ENCODE measurements around the gene CELF4.

CELF4 gene

GRCh38 chr18:37586656-37587225, 21.1 kb upstream of the CELF4 start:
- H3K9me3 ChIP-seq (ENCODE audit: control insufficient read depth, low read depth, low read length): peaks cover 3% of the 10 kb centered on the region
- H3K27ac ChIP-seq (ENCODE audit: low read length): no peak overlapping the region
- H3K4me3 ChIP-seq (ENCODE audit: low read length): no peak overlapping the region
- no peaks in the 10 kb centered on the region for H3K27me3 ChIP-seq (ENCODE audit: control insufficient read depth, insufficient read depth, low read length)
- peaks cover 13% of the 10 kb centered on the region for H3K4me1 ChIP-seq (ENCODE audit: control insufficient read depth, low read depth, low read length)
- H3K36me3 ChIP-seq (ENCODE audit: control insufficient read depth, low read depth, low read length): no peaks in the 10 kb centered on the region
- no peak overlapping the region for H3K9ac ChIP-seq (ENCODE audit: low read length)

GRCh38 chr18:37584952-37585695, 19.5 kb upstream of the CELF4 start:
- no peak overlapping the region for H3K9ac ChIP-seq (ENCODE audit: low read length)
- no peaks in the 10 kb centered on the region for H3K36me3 ChIP-seq (ENCODE audit: control insufficient read depth, low read depth, low read length)
- no peaks in the 10 kb centered on the region for H3K9me3 ChIP-seq (ENCODE audit: control insufficient read depth, low read depth, low read length)

GRCh38 chr18:37584217-37584616, 18.6 kb upstream of the CELF4 start:
- Histone ChIP-seq H3K9me3 (ENCODE audit: control insufficient read depth, low read depth, low read length) (no peaks in the 10 kb centered on the region), H3K4me3 (ENCODE audit: low read length) (no peak overlapping the region), H3K27me3 (ENCODE audit: control insufficient read depth, insufficient read depth, low read length) (no peaks in the 10 kb centered on the region), H3K9ac (ENCODE audit: low read length) (no peak overlapping the region), H3K27ac (ENCODE audit: low read length) (no peak overlapping the region), H3K4me1 (ENCODE audit: control insufficient read depth, low read depth, low read length) (peaks cover 18% of the 10 kb centered on the region), H3K36me3 (ENCODE audit: control insufficient read depth, low read depth, low read length) (no peaks in the 10 kb centered on the region)

More at GRCh38 chr18:37584952-37585695, 19.5 kb upstream of the CELF4 start:
- Histone ChIP-seq H3K27ac (ENCODE audit: low read length) (no peak overlapping the region), H3K4me1 (ENCODE audit: control insufficient read depth, low read depth, low read length) (peaks cover 13% of the 10 kb centered on the region), H3K4me3 (ENCODE audit: low read length) (no peak overlapping the region), H3K27me3 (ENCODE audit: control insufficient read depth, insufficient read depth, low read length) (no peaks in the 10 kb centered on the region)

GRCh38 chr18:37582261-37582660, 16.7 kb upstream of the CELF4 start:
- H3K27me3 ChIP-seq (ENCODE audit: control insufficient read depth, insufficient read depth, low read length): peaks cover 6% of the 10 kb centered on the region
- peaks cover 37% of the 10 kb centered on the region for H3K4me1 ChIP-seq (ENCODE audit: control insufficient read depth, low read depth, low read length)
- H3K9ac ChIP-seq (ENCODE audit: low read length): no peak overlapping the region
- no peaks in the 10 kb centered on the region for H3K9me3 ChIP-seq (ENCODE audit: control insufficient read depth, low read depth, low read length)
- H3K4me3 ChIP-seq (ENCODE audit: low read length): no peak overlapping the region
- no peaks in the 10 kb centered on the region for H3K36me3 ChIP-seq (ENCODE audit: control insufficient read depth, low read depth, low read length)
- no peak overlapping the region for H3K27ac ChIP-seq (ENCODE audit: low read length)

GRCh38 chr18:37578886-37579513, 13.4 kb upstream of the CELF4 start:
- no peak overlapping the region for H3K9ac ChIP-seq (ENCODE audit: low read length)
- H3K9me3 ChIP-seq (ENCODE audit: control insufficient read depth, low read depth, low read length): no peaks in the 10 kb centered on the region
- no peak overlapping the region for H3K4me3 ChIP-seq (ENCODE audit: low read length)
- H3K27ac ChIP-seq (ENCODE audit: low read length): no peak overlapping the region
- peaks cover 6% of the 10 kb centered on the region for H3K27me3 ChIP-seq (ENCODE audit: control insufficient read depth, insufficient read depth, low read length)
- H3K36me3 ChIP-seq (ENCODE audit: control insufficient read depth, low read depth, low read length): no peaks in the 10 kb centered on the region
- H3K4me1 ChIP-seq (ENCODE audit: control insufficient read depth, low read depth, low read length): peaks cover 37% of the 10 kb centered on the region

- H3K9me3 ChIP-seq (ENCODE audit: control insufficient read depth, low read depth, low read length): no peaks in the 10 kb centered on the region
- no peak overlapping the region for H3K9ac ChIP-seq (ENCODE audit: low read length)
- no peaks in the 10 kb centered on the region for H3K36me3 ChIP-seq (ENCODE audit: control insufficient read depth, low read depth, low read length)
- H3K4me1 ChIP-seq (ENCODE audit: control insufficient read depth, low read depth, low read length): peaks cover 37% of the 10 kb centered on the region
- H3K27me3 ChIP-seq (ENCODE audit: control insufficient read depth, insufficient read depth, low read length): peaks cover 6% of the 10 kb centered on the region
- no peak overlapping the region for H3K27ac ChIP-seq (ENCODE audit: low read length)
- H3K4me3 ChIP-seq (ENCODE audit: low read length): no peak overlapping the region
Measured at GRCh38 chr18:37578182-37578678, 12.6 kb upstream of the CELF4 start.

GRCh38 chr18:37577051-37577611, 11.5 kb upstream of the CELF4 start:
- Histone ChIP-seq H3K4me1 (ENCODE audit: control insufficient read depth, low read depth, low read length) (peaks cover 37% of the 10 kb centered on the region), H3K36me3 (ENCODE audit: control insufficient read depth, low read depth, low read length) (no peaks in the 10 kb centered on the region), H3K9ac (ENCODE audit: low read length) (no peak overlapping the region), H3K27ac (ENCODE audit: low read length) (no peak overlapping the region), H3K27me3 (ENCODE audit: control insufficient read depth, insufficient read depth, low read length) (peaks cover 6% of the 10 kb centered on the region), H3K4me3 (ENCODE audit: low read length) (no peak overlapping the region), H3K9me3 (ENCODE audit: control insufficient read depth, low read depth, low read length) (no peaks in the 10 kb centered on the region)

GRCh38 chr18:37575646-37576045, 10.0 kb upstream of the CELF4 start:
- Histone ChIP-seq H3K27me3 (ENCODE audit: control insufficient read depth, insufficient read depth, low read length) (peaks cover 16% of the 10 kb centered on the region), H3K9ac (ENCODE audit: low read length) (no peak overlapping the region), H3K4me3 (ENCODE audit: low read length) (no peak overlapping the region), H3K27ac (ENCODE audit: low read length) (no peak overlapping the region), H3K4me1 (ENCODE audit: control insufficient read depth, low read depth, low read length) (peaks cover 45% of the 10 kb centered on the region), H3K9me3 (ENCODE audit: control insufficient read depth, low read depth, low read length) (no peaks in the 10 kb centered on the region), H3K36me3 (ENCODE audit: control insufficient read depth, low read depth, low read length) (no peaks in the 10 kb centered on the region)

GRCh38 chr18:37574113-37574512, 8.5 kb upstream of the CELF4 start:
- Histone ChIP-seq H3K9me3 (ENCODE audit: control insufficient read depth, low read depth, low read length) (no peaks in the 10 kb centered on the region), H3K4me3 (ENCODE audit: low read length) (no peak overlapping the region), H3K27ac (ENCODE audit: low read length) (no peak overlapping the region), H3K4me1 (ENCODE audit: control insufficient read depth, low read depth, low read length) (peaks cover 39% of the 10 kb centered on the region), H3K27me3 (ENCODE audit: control insufficient read depth, insufficient read depth, low read length) (peaks cover 31% of the 10 kb centered on the region), H3K9ac (ENCODE audit: low read length) (no peak overlapping the region), H3K36me3 (ENCODE audit: control insufficient read depth, low read depth, low read length) (no peaks in the 10 kb centered on the region)

GRCh38 chr18:37572736-37573135, 7.1 kb upstream of the CELF4 start:
- no peak overlapping the region for H3K4me3 ChIP-seq (ENCODE audit: low read length)
- H3K36me3 ChIP-seq (ENCODE audit: control insufficient read depth, low read depth, low read length): no peaks in the 10 kb centered on the region
- peaks cover 39% of the 10 kb centered on the region for H3K27me3 ChIP-seq (ENCODE audit: control insufficient read depth, insufficient read depth, low read length)
- no peak overlapping the region for H3K9ac ChIP-seq (ENCODE audit: low read length)
- no peaks in the 10 kb centered on the region for H3K9me3 ChIP-seq (ENCODE audit: control insufficient read depth, low read depth, low read length)
- no peak overlapping the region for H3K27ac ChIP-seq (ENCODE audit: low read length)
- H3K4me1 ChIP-seq (ENCODE audit: control insufficient read depth, low read depth, low read length): peaks cover 28% of the 10 kb centered on the region

- H3K9me3 ChIP-seq (ENCODE audit: control insufficient read depth, low read depth, low read length): no peaks in the 10 kb centered on the region
- peaks cover 54% of the 10 kb centered on the region for H3K27me3 ChIP-seq (ENCODE audit: control insufficient read depth, insufficient read depth, low read length)
- H3K9ac ChIP-seq (ENCODE audit: low read length): no peak overlapping the region
- no peaks in the 10 kb centered on the region for H3K36me3 ChIP-seq (ENCODE audit: control insufficient read depth, low read depth, low read length)
- peaks cover 16% of the 10 kb centered on the region for H3K4me1 ChIP-seq (ENCODE audit: control insufficient read depth, low read depth, low read length)
- H3K27ac ChIP-seq (ENCODE audit: low read length): no peak overlapping the region
- no peak overlapping the region for H3K4me3 ChIP-seq (ENCODE audit: low read length)
Measured at GRCh38 chr18:37571266-37571665, 5.7 kb upstream of the CELF4 start.

Measured in iPS-18a (cell line).